HG03521 (cell line): ENCODE data around the gene ANKRD17.
"Not testable (repeated sequence)": the region's sequence is repeated elsewhere in the genome, so short reads cannot be mapped to it uniquely, and the experiment has no call there.

Experiments
- ATAC-seq: cut with Tn5 transposase; IDR thresholded peaks from one replicate; pipeline ENCODE4 v1.9.1; 2021; ENCODE audit warnings: mild to moderate bottlenecking, moderate library complexity; ENCODE audit not compliant: unreplicated experiment

ANKRD17 gene

DNA sequence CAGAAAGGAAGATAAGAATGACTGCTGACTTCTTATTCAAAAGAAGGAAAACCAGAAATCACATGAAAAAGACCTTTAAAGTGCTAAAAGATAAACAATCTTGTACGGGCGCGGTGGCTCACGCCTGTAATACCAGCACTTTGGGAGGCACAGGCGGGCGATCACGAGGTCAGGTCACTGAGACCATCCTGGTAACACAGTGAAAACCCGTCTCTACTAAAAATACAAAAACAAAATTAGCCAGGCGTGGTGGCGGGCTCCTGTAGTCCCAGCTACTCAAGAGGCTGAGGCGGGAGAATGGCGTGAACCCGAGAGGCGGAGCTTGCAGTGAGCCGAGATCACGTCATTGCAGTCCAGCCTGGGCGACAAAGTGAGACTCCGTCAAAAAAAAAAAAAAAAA, 54.6 kb downstream of the ANKRD17 start:
- ATAC-seq = not testable (repeated sequence)

GRCh38 chr4:73197220-73197619, 61.4 kb downstream of the ANKRD17 start:
- ATAC-seq = no peak

DNA sequence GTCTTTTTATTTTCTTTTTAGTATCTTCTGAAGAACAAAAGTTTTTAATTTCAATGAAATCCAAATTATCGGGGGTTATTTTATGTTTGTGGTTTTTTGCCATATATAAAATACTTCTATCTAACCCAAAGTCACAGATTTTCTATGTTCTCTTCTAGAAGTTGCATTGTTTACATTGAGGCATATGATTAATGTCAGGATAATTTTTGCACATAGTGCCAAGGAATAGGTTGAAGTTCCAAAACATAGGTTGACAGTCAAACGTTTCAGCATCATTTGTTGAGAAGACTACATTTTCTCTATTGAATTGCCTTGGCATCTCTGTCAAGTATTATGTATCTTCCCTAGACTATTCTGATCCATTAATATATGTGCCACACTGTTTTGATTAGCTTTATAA, 64.5 kb downstream of the ANKRD17 start:
- no peak for ATAC-seq

GRCh38 chr4:73193659-73194058, 64.9 kb downstream of the ANKRD17 start:
- peak; percentile 20 for ATAC-seq

DNA sequence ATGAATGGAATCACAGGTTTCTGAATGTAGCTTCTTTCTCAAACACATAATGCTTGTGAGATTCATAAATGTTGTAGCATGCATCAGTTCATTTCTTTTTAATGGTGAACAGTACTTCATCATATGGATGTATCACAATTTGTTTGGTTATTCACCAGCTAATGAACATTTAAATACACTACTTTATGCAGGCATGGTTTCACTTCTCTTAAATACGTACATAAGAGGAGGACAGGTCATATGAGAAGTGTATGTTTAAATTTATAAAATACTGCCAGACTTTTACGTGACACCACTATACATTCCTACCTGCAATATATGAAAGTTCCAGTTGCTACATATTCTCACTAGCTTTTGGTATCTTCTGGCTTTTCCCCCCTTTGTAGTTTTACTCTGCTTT, 65.4 kb downstream of the ANKRD17 start:
- peak; percentile 71 for ATAC-seq

- no peak for ATAC-seq
Measured at GRCh38 chr4:73189274-73189810, 69.3 kb downstream of the ANKRD17 start.

GRCh38 chr4:73187325-73187724, 71.3 kb downstream of the ANKRD17 start:
- ATAC-seq = peak; percentile 62

DNA sequence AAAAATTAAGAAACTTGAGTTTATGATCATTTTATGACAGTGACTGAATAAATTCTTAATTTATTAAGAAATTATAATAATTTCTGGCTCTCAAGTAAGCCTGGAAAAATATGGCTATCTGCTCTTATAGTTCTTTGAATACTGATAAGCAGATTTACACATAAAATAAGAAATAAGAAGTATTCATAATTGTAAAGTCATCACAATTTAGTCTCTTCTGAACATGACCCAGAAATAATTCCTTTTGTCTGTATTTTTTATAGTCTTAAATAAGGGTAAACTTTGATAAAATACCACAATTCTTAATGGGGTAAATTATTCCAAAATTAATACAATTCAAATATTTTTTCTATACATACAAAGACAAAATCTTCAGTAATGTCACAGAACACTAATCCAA, 72.7 kb downstream of the ANKRD17 start:
- ATAC-seq = no peak

DNA sequence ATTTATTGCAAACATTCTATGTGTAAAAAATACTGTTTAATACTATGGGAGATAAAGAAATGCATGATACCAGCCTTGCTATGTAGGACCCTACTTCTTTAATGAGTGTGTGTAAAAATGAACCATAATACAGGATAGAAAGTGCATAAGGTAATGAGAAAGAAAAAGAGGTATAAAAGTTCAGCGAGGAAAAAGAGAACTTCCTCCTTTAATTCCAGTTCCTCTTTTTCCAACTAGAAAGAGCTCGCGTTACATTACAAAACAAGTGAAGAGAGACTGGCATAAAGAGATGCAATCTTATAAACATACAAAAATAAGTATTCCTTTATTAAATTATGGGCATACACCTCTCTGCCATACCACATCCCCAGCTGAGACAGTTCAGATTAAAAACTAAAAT, 77.4 kb downstream of the ANKRD17 start:
- ATAC-seq = no peak

- ATAC-seq = no peak
Measured at GRCh38 chr4:73178389-73178788, 80.2 kb downstream of the ANKRD17 start.

DNA sequence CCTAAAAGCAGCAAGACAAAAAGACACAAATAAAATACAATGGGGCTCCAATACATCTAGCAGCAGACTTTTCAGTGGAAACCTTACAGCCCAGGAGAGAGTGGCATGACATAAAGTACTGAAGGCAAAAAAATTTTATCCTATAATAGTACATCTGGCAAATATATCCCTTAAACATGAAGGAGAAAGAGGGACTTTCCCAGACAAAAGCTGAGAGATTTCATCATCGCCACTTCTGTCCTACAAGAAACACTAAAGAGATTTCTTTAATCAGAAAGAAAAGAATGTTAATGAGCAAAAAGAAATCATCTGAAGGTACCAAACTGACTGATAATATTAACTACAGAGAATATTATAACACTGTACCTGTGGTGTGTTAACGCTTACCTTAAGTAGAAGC, 86.4 kb downstream of the ANKRD17 start:
- no peak for ATAC-seq

GRCh38 chr4:73170518-73171198, 87.9 kb downstream of the ANKRD17 start:
- no peak for ATAC-seq

DNA sequence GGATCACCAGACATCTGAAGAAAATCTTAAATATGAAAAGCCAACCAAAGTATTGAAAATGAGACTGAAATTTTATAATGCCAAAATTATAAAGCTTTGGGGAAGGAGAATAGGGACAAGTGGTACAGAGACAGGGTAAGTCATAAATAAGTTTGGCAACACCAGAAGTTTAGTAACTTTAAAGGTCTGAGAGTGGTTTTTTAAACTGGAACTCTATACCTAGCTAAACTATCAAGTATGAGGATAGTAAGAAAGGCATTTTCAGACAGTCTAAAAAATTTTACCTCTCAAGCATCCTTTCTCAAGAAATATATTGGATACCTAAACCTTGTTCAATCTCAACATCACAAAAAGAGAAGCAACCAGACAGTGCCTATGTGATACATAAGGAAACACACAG, 92.4 kb downstream of the ANKRD17 start:
- no peak for ATAC-seq

DNA sequence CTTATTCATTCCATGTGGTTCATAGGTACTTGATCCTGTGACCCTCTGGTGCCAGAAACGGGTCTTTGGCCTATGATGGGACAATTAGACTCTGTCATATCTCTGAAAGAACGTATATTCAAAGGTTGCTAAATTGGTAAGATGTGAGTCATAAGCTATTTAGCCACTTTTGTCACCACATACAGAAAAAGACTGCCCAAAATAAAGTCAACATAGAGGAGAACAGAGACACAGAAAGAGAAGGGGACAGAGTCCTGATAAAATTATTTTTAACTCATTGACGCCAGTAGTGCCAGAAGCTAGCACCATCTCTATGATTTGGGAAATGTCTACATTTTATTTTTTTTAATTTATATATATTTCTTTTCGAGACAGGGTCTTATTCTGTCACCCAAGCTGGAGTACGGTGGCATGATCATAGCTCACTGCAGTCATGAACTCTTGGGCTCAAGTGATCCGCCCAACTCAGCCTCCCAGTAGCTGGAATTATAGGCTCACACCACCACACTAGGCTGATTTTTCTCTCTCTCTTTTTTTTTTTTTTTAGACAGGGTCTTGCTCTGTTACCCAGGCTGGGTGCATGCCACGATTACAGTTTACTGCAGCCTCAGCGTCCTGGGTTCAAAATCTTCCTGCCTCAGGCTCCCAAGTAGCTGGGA, 96.9 kb downstream of the ANKRD17 start:
- no peak for ATAC-seq

GRCh38 chr4:73156394-73156793, 102.2 kb downstream of the ANKRD17 start:
- no peak for ATAC-seq

GRCh38 chr4:73152893-73153292, 105.7 kb downstream of the ANKRD17 start:
- no peak for ATAC-seq

- ATAC-seq = no peak
Measured at GRCh38 chr4:73142995-73143547, 115.5 kb downstream of the ANKRD17 start.

DNA sequence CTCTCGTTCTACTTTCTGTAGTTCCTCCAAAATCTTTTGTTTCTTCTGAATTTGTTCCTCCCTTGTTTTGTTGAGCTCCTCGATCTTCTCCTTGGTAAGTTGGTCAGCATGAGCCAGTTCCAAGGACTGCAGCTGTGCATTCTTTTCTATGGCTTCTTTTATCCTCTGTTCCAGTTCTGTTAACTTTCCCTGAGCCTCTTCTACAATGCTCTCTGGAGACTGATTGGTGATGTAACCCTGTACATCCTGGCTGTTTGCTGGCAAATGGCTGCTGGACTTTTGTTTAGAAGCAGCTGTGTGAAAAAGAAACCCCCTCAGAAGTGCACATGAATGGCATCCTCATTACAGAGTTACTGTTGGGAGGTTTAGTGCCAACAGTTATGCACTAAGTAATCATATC, 118.6 kb downstream of the ANKRD17 start:
- no peak for ATAC-seq

DNA sequence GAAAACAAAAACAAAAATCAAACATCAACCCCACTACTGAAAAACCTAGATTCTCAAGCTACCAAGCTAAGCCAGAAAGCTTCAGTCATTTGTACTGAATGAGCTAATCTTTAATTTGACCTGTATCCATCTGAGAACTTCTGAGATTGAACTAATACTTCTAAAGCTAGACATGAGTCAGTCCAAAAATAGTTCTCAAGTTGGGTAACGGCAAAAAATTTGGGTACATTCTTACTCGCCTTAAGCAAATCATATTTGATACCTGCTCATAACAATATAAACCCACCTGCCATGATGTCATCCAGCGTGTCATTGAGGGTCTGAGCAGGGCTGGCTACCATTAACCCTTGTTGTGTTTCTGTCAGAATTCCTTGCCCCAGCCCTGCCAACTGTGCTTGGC, 119.4 kb downstream of the ANKRD17 start:
- ATAC-seq = no peak

- ATAC-seq = no peak
Measured at GRCh38 chr4:73137121-73137520, 121.5 kb downstream of the ANKRD17 start.

- no peak for ATAC-seq
Measured at GRCh38 chr4:73133784-73134183, 124.8 kb downstream of the ANKRD17 start.

- ATAC-seq = no peak
Measured at GRCh38 chr4:73131281-73131680, 127.3 kb downstream of the ANKRD17 start.
